ENCODE measurements around the gene LEPR.

The LEPR gene

GRCh38 chr1:65412256-65412983 lies 8.0 kb upstream of the LEPR start:
- DNase-seq (ENCODE audit: low read depth), result no peak

- DNase-seq (ENCODE audit: low read depth), result no peak
Observed at GRCh38 chr1:65412984-65413375, 7.5 kb upstream of the LEPR start.

- no peak for DNase-seq (ENCODE audit: low read depth)
Observed at GRCh38 chr1:65414538-65414937, 5.9 kb upstream of the LEPR start.

- no peak for DNase-seq (ENCODE audit: low read depth)
Observed at GRCh38 chr1:65416767-65417166, 3.7 kb upstream of the LEPR start.

- no peak for DNase-seq (ENCODE audit: low read depth)
Observed at GRCh38 chr1:65417729-65418128, 2.7 kb upstream of the LEPR start.

- DNase-seq (ENCODE audit: low read depth), result no peak
Observed at GRCh38 chr1:65418522-65419185, 1.8 kb upstream of the LEPR start.

- DNase-seq (ENCODE audit: low read depth), result peak; percentile 98
Observed at GRCh38 chr1:65419681-65420589, 533 bp upstream of the LEPR start.

GRCh38 chr1:65421351-65422025 lies 1.0 kb downstream of the LEPR start:
- no peak for DNase-seq (ENCODE audit: low read depth)

GRCh38 chr1:65422241-65423203 lies 2.1 kb downstream of the LEPR start:
- no peak for DNase-seq (ENCODE audit: low read depth)

GRCh38 chr1:65423884-65424572 lies 3.6 kb downstream of the LEPR start:
- DNase-seq (ENCODE audit: low read depth), result no peak

- DNase-seq (ENCODE audit: low read depth), result no peak
Observed at GRCh38 chr1:65424573-65424889, 4.1 kb downstream of the LEPR start.

GRCh38 chr1:65425006-65425405 lies 4.5 kb downstream of the LEPR start:
- no peak for DNase-seq (ENCODE audit: low read depth)

GRCh38 chr1:65425697-65426096 lies 5.2 kb downstream of the LEPR start:
- DNase-seq (ENCODE audit: low read depth), result no peak

GRCh38 chr1:65429078-65429477 lies 8.6 kb downstream of the LEPR start:
- DNase-seq (ENCODE audit: low read depth), result no peak

GRCh38 chr1:65429806-65430205 lies 9.3 kb downstream of the LEPR start:
- DNase-seq (ENCODE audit: low read depth), result no peak

GRCh38 chr1:65431111-65431705 lies 10.7 kb downstream of the LEPR start:
- DNase-seq (ENCODE audit: low read depth), result no peak

- no peak for DNase-seq (ENCODE audit: low read depth)
Observed at GRCh38 chr1:65432918-65433317, 12.4 kb downstream of the LEPR start.

- no peak for DNase-seq (ENCODE audit: low read depth)
Observed at GRCh38 chr1:65434255-65434654, 13.8 kb downstream of the LEPR start.

GRCh38 chr1:65434760-65435159 lies 14.3 kb downstream of the LEPR start:
- no peak for DNase-seq (ENCODE audit: low read depth)

GRCh38 chr1:65435987-65436386 lies 15.5 kb downstream of the LEPR start:
- no peak for DNase-seq (ENCODE audit: low read depth)

All from activated gamma-delta T cell treated with anti-CD3 and anti-CD28 coated beads, Interleukin-2, amount 50 U/mL, for 16 hours (primary cell).